SK-N-MC (cell line): Measurements from ENCODE around the gene ABI2.

Experiments used
- EZH2 ChIP-seq: fragments of 200-600 bp; sonication (generic); IDR thresholded peaks from one replicate; pipeline ENCODE4 v1.6.1; 2017; ENCODE audit warnings: antibody characterized with exemption
- FOXP2 ChIP-seq: optimal IDR thresholded peaks from 2 replicates; pipeline ENCODE3; 2011; ENCODE audit warnings: mild to moderate bottlenecking, moderate library complexity; ENCODE audit not compliant: insufficient read depth; ENCODE audit errors: extremely low read length, control extremely low read depth
- POLR2AphosphoS5 ChIP-seq: IDR thresholded peaks from 2 replicates; pipeline ENCODE4 v1.6.1; 2012; ENCODE audit warnings: mild to moderate bottlenecking, low read depth, low read length, borderline replicate concordance

DNA sequence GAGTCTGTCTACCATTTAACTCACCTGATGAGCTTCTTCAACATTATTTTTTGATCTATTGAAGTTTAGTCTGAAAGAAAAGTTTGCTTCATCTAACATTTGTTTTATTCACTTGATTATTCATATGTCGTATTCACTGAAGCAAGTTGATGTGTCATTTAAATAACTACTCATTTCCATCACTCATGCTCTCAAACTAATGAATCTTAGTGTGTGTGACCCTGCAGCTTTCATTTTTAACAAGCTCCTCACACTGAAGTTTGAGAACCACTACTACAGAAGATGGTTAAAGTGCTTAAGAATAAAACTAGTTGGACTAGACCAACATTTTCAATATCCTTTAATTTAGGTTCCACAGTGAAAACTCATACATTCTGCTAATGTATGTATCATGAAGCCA is 1.8 kb upstream of the ABI2 start:
- TF ChIP-seq EZH2 (no peak), POLR2AphosphoS5 (no peak), FOXP2 (no peak)
